Muscle layer of duodenum (tissue), 2 donors: Measurements from ENCODE around the gene TMEM119.

Source experiments
- H3K27ac ChIP-seq: one replicate; pipeline ENCODE4 v1.7.0; 2013; ENCODE audit warnings: mild to moderate bottlenecking, low read length
- H3K27me3 ChIP-seq: one replicate; pipeline ENCODE4 v1.7.0; 2013; ENCODE audit warnings: low read depth, mild to moderate bottlenecking, control low read depth, low read length
- H3K36me3 ChIP-seq, 2 donors: one replicate each; pipeline ENCODE4 v1.7.0; 2013; ENCODE audit warnings: low read length in 2 of 2, control low read depth in 1 of 2, mild to moderate bottlenecking in 1 of 2; ENCODE audit not compliant: insufficient read depth in 2 of 2, control insufficient read depth in 1 of 2
- H3K4me1 ChIP-seq, 2 donors: one replicate each; pipeline ENCODE4 v1.7.0; 2013; ENCODE audit warnings: low read length in 2 of 2, mild to moderate bottlenecking in 2 of 2, control low read depth in 1 of 2, moderate library complexity in 1 of 2; ENCODE audit not compliant: insufficient read depth in 2 of 2, control insufficient read depth in 1 of 2
- H3K4me3 ChIP-seq, 2 donors: one replicate each; pipeline ENCODE4 v1.7.0; 2013; ENCODE audit warnings: low read length in 2 of 2, low read depth in 1 of 2, mild to moderate bottlenecking in 1 of 2
- H3K9me3 ChIP-seq, 2 donors: one replicate each; pipeline ENCODE4 v1.7.0; 2013; ENCODE audit warnings: low read length in 2 of 2, control low read depth in 1 of 2, mild to moderate bottlenecking in 1 of 2; ENCODE audit not compliant: control insufficient read depth in 1 of 2
- donor health status: healthy.

Gene TMEM119

GRCh38 chr12:108603743-108604142, 5.9 kb upstream of the TMEM119 start:
- no peaks in the 10 kb centered on the region for H3K9me3 ChIP-seq
- H3K27ac ChIP-seq = no peak overlapping the region
- no peak overlapping the region for H3K4me3 ChIP-seq
- H3K27me3 ChIP-seq = no peaks in the 10 kb centered on the region
- no peaks in the 10 kb centered on the region for H3K4me1 ChIP-seq
- H3K36me3 ChIP-seq = no peaks in the 10 kb centered on the region

- H3K27ac ChIP-seq = no peak overlapping the region
- no peaks in the 10 kb centered on the region for H3K9me3 ChIP-seq
- H3K27me3 ChIP-seq = no peaks in the 10 kb centered on the region
- H3K36me3 ChIP-seq = no peaks in the 10 kb centered on the region
- no peak overlapping the region for H3K4me3 ChIP-seq
- H3K4me1 ChIP-seq = no peaks in the 10 kb centered on the region
These were observed 5.3 kb upstream of the TMEM119 start for GRCh38 chr12:108602976-108603704.

GRCh38 chr12:108602209-108602705, 4.4 kb upstream of the TMEM119 start:
- H3K36me3 ChIP-seq = no peaks in the 10 kb centered on the region
- H3K9me3 ChIP-seq = no peaks in the 10 kb centered on the region
- no peak overlapping the region for H3K27ac ChIP-seq
- no peaks in the 10 kb centered on the region for H3K27me3 ChIP-seq
- H3K4me1 ChIP-seq = no peaks in the 10 kb centered on the region
- no peak overlapping the region for H3K4me3 ChIP-seq

- Histone ChIP-seq H3K27ac (no peak overlapping the region), H3K36me3 (no peaks in the 10 kb centered on the region), H3K4me1 (no peaks in the 10 kb centered on the region), H3K9me3 (no peaks in the 10 kb centered on the region), H3K27me3 (no peaks in the 10 kb centered on the region), H3K4me3 (no peak overlapping the region)
These were observed 2.8 kb upstream of the TMEM119 start for GRCh38 chr12:108600702-108601007.

- Histone ChIP-seq H3K36me3 (no peaks in the 10 kb centered on the region), H3K9me3 (no peaks in the 10 kb centered on the region), H3K4me3 (no peak overlapping the region), H3K27ac (no peak overlapping the region), H3K27me3 (no peaks in the 10 kb centered on the region), H3K4me1 (no peaks in the 10 kb centered on the region)
These were observed 2.2 kb upstream of the TMEM119 start for GRCh38 chr12:108599948-108600701.

- H3K4me1 ChIP-seq = no peaks in the 10 kb centered on the region
- H3K36me3 ChIP-seq = no peaks in the 10 kb centered on the region
- H3K27me3 ChIP-seq = no peaks in the 10 kb centered on the region
- no peak overlapping the region for H3K27ac ChIP-seq
- H3K4me3 ChIP-seq = no peak overlapping the region
- H3K9me3 ChIP-seq = no peaks in the 10 kb centered on the region
These were observed 1.7 kb upstream of the TMEM119 start for GRCh38 chr12:108599541-108599940.

GRCh38 chr12:108598553-108599250, 818 bp upstream of the TMEM119 start:
- Histone ChIP-seq H3K36me3 (no peaks in the 10 kb centered on the region), H3K27me3 (no peaks in the 10 kb centered on the region), H3K4me3 (no peak overlapping the region), H3K27ac (peak overlapping the region; percentile 45), H3K4me1 (no peaks in the 10 kb centered on the region), H3K9me3 (no peaks in the 10 kb centered on the region)

GRCh38 chr12:108596854-108597558, 878 bp downstream of the TMEM119 start:
- Histone ChIP-seq H3K4me3 (peak overlapping the region; percentile 37 to 42), H3K27me3 (no peaks in the 10 kb centered on the region), H3K27ac (no peak overlapping the region), H3K9me3 (no peaks in the 10 kb centered on the region), H3K36me3 (no peaks in the 10 kb centered on the region), H3K4me1 (no peaks in the 10 kb centered on the region)

- Histone ChIP-seq H3K27ac (no peak overlapping the region), H3K4me1 (no peaks in the 10 kb centered on the region), H3K9me3 (no peaks in the 10 kb centered on the region), H3K27me3 (no peaks in the 10 kb centered on the region), H3K36me3 (no peaks in the 10 kb centered on the region), H3K4me3 (peak overlapping the region in 1 of 2 donors; percentile 42)
These were observed 1.9 kb downstream of the TMEM119 start for GRCh38 chr12:108595711-108596647.

- Histone ChIP-seq H3K9me3 (no peaks in the 10 kb centered on the region), H3K27ac (no peak overlapping the region), H3K4me1 (no peaks in the 10 kb centered on the region), H3K27me3 (no peaks in the 10 kb centered on the region), H3K36me3 (no peaks in the 10 kb centered on the region), H3K4me3 (no peak overlapping the region)
These were observed 2.7 kb downstream of the TMEM119 start for GRCh38 chr12:108594960-108595710.
